Brain microvascular endothelial cell (primary cell): ENCODE measurements around the gene ABTB1.

Experiments used
- DNase-seq: peaks from one replicate; pipeline ENCODE4 v3.0.0-alpha.2; 2020
- H3K27ac ChIP-seq: fragments of 250-450 bp; sonication (Bioruptor Pico); 2 replicates; pipeline ENCODE4 v1.5.1; 2020; ENCODE audit warnings: mild to moderate bottlenecking, moderate library complexity
- H3K27me3 ChIP-seq: fragments of 250-450 bp; sonication (Bioruptor Pico); replicated peaks from 2 replicates; pipeline ENCODE4 v1.5.1; 2020; ENCODE audit warnings: mild to moderate bottlenecking
- H3K36me3 ChIP-seq: fragments of 250-450 bp; sonication (Bioruptor Pico); replicated peaks from 2 replicates; pipeline ENCODE4 v1.5.1; 2020; ENCODE audit warnings: mild to moderate bottlenecking
- H3K4me3 ChIP-seq: 2 replicates; pipeline ENCODE4 v1.5.1; 2011; ENCODE audit warnings: low read depth, mild to moderate bottlenecking, control low read depth, low read length, moderate library complexity
- CTCF ChIP-seq: IDR thresholded peaks from 2 replicates; pipeline ENCODE4 v1.5.1; 2011; ENCODE audit warnings: low read depth, mild to moderate bottlenecking, moderate library complexity, low read length, control low read depth, inconsistent platforms; ENCODE audit errors: missing control alignments
- in situ Hi-C: cut with HindIII; loops from 2 replicates; pipeline ENCODE4 v1.10.0; 2017; ENCODE audit warnings: low sequenced_read_pairs, low pct_ligation_motif_present

The ABTB1 gene

GRCh38 chr3:127646501-127647046 is 26.2 kb upstream of the ABTB1 start:
- Histone ChIP-seq H3K27ac (no peak overlapping the region), H3K27me3 (no peaks in the 10 kb centered on the region), H3K36me3 (no peaks in the 10 kb centered on the region), H3K4me3 (no peak overlapping the region)
- in situ Hi-C loops, result no loop called here
- no peak for DNase-seq
- no peak for TF ChIP-seq CTCF

- in situ Hi-C loops, result no loop called here
- no peak for DNase-seq
- TF ChIP-seq CTCF, result no peak
- H3K36me3 ChIP-seq, result no peaks in the 10 kb centered on the region
- no peak overlapping the region for H3K27ac ChIP-seq
- H3K4me3 ChIP-seq, result no peak overlapping the region
- H3K27me3 ChIP-seq, result no peaks in the 10 kb centered on the region
Observed at GRCh38 chr3:127647166-127647844, 25.4 kb upstream of the ABTB1 start.

- DNase-seq, result no peak
- TF ChIP-seq CTCF, result no peak
- Histone ChIP-seq H3K4me3 (no peak overlapping the region), H3K27ac (no peak overlapping the region), H3K27me3 (no peaks in the 10 kb centered on the region), H3K36me3 (no peaks in the 10 kb centered on the region)
- in situ Hi-C loops, result no loop called here
Observed at GRCh38 chr3:127647845-127648204, 24.9 kb upstream of the ABTB1 start.

- in situ Hi-C loops, result no loop called here
- no peak overlapping the region for H3K4me3 ChIP-seq
- peak; percentile 2 for TF ChIP-seq CTCF
- DNase-seq, result no peak
- no peaks in the 10 kb centered on the region for H3K36me3 ChIP-seq
- no peaks in the 10 kb centered on the region for H3K27me3 ChIP-seq
- H3K27ac ChIP-seq, result no peak overlapping the region
Observed at GRCh38 chr3:127650236-127650635, 22.5 kb upstream of the ABTB1 start.

GRCh38 chr3:127651516-127652172 is 21.1 kb upstream of the ABTB1 start:
- no peak for TF ChIP-seq CTCF
- in situ Hi-C loops, result no loop called here
- H3K36me3 ChIP-seq, result no peaks in the 10 kb centered on the region
- H3K27me3 ChIP-seq, result no peaks in the 10 kb centered on the region
- no peak overlapping the region for H3K4me3 ChIP-seq
- no peak for DNase-seq
- no peak overlapping the region for H3K27ac ChIP-seq
